ENCODE measurements around the gene FBLN1. TPM values are rescaled to one million over a fixed set of nuclear protein-coding genes. Genes with fewer than 3 reads are reported as not detected.

FBLN1 gene
- polyA plus RNA-seq, 1 experiment: 1,033 TPM

DNA sequence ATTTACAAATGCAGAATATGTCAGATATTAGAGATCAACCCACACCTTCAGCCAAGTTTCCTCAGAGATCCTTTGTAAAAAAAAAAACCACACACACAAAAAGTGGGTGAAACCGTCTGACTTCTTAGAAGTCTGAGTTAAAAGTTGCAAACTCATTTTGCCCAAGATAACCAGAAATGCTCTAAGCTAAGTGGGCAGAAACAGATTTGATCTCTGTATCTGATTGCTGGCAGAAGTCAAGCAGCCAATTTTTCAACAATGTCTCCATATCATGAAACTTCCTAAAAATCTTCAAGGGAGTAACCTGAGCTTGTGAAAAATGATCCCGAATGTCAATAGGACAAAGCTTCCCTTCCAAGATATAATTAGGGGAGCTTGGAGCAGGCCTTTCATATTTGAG is 140.3 kb downstream of the FBLN1 start:
- CTCF ChIA-PET: interaction anchor here (1.3 to 1.5 kb wide), 2 partner anchors 65 to 235 kb away, joined by 3 to 5 read pairs; no protein-coding TSS in a partner anchor
- no peak for DNase-seq (ENCODE audit: low read depth)

GRCh38 chr22:45644714-45645113 is 142.0 kb downstream of the FBLN1 start:
- Histone ChIP-seq H3K36me3 (ENCODE audit: control insufficient read depth, insufficient read depth, low read length) (no peaks in the 10 kb centered on the region), H3K27me3 (ENCODE audit: control insufficient read depth, insufficient read depth, low read length) (peaks cover 9% of the 10 kb centered on the region; the same call in 1 of the 2 replicates), H3K4me3 (ENCODE audit: low read depth, low read length) (no peak overlapping the region)
- ChIA-PET POLR2A (no interaction called here), CTCF (interaction anchor here (0.6 to 4.4 kb wide), 27 partner anchors 8 to 343 kb away, joined by 3 to 34 read pairs (median 4); no protein-coding TSS in a partner anchor)
- TF ChIP-seq CTCF (IDR thresholded peaks at IDR 0.05; ENCODE audit: insufficient read depth, low read depth, low read length): no peak
- DNase-seq (ENCODE audit: low read depth): no peak

More for the DNA sequence above, 140.3 kb downstream of the FBLN1 start:
- Histone ChIP-seq H3K27me3 (ENCODE audit: control insufficient read depth, insufficient read depth, low read length) (peaks cover 9% of the 10 kb centered on the region; the same call in 1 of the 2 replicates), H3K36me3 (ENCODE audit: control insufficient read depth, insufficient read depth, low read length) (no peaks in the 10 kb centered on the region), H3K4me3 (ENCODE audit: low read depth, low read length) (no peak overlapping the region)
- TF ChIP-seq CTCF (IDR thresholded peaks at IDR 0.05; ENCODE audit: insufficient read depth, low read depth, low read length): no peak
- POLR2A ChIA-PET: no interaction called here

DNA sequence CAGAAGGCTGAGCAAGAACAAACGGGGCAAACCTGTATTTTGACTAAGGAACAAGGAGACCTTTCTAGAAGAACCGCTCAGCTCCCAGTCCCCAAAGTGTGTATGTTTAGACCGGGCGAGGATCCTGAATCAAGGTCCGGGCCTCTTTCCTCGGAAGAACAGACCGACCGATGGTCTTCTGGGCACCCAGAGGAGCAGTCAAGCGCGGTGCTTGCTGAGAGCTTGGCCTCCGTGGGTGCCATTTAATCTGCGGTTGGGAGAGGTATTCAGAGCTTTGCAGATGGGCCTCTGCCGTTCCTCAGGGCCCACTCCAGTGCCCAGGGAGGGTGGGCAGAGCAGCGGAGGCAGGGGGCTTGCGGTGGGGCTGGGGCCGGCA is 142.5 kb downstream of the FBLN1 start:
- CTCF ChIA-PET: interaction anchor here (0.6 to 4.4 kb wide), 28 partner anchors 8 to 346 kb away, joined by 3 to 34 read pairs (median 4); no protein-coding TSS in a partner anchor
- no peak for TF ChIP-seq CTCF (IDR thresholded peaks at IDR 0.05; ENCODE audit: insufficient read depth, low read depth, low read length)
- peak overlapping the region; percentile 21 for H3K4me3 ChIP-seq (ENCODE audit: low read depth, low read length)
- POLR2A ChIA-PET: no interaction called here
- H3K36me3 ChIP-seq (ENCODE audit: control insufficient read depth, insufficient read depth, low read length): no peaks in the 10 kb centered on the region
- peaks cover 11% of the 10 kb centered on the region; the same call in 1 of the 2 replicates for H3K27me3 ChIP-seq (ENCODE audit: control insufficient read depth, insufficient read depth, low read length)
- no peak for DNase-seq (ENCODE audit: low read depth)

DNA sequence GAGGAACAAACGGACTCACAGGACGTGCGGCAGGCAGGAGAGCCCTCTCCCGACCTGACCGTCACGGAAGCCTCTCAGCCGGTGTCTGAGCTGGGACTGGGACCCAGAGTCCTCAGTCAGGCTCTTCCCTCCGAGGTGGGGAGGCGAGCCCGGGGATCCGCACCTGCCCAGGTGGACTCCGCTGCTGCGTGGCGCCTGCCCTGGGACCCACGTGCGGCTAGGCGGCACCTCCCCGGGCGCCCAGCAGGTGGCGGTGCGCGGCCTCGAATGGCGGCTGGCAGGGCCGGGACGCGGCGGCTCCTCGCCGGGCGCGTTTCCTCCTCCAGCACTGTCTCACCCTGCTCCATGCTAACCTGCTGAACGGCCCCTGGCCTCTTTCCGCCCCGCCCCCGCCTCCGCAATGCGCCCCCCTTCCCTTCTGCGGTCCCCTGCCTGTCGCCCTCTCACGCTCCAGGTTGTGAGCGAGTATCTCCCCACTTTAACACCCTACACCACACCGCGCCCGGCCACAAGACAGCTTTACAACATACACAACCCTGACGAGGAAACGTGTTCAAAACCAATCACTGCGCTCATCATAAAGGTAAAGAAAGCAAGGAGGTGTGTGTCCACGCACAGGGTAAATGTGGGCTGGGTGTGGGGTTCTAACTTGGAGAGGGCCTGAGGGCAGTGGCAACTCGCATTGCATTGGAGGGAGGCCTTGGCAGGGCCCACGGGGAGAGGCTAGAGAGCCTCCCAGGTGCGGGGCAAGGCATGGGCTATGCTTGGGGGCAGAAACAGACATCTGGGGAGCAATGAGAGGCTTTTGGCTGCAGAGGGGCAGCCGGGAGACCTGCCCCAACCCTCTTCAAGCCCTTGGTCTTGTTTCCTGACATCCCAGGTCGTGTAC is 143.1 kb downstream of the FBLN1 start:
- ChIA-PET POLR2A (no interaction called here), CTCF (interaction anchor here (0.7 to 4.4 kb wide), 22 partner anchors 8 to 345 kb away, joined by 3 to 34 read pairs (median 4); no protein-coding TSS in a partner anchor)
- peak; percentile 55 for TF ChIP-seq CTCF (IDR thresholded peaks at IDR 0.05; ENCODE audit: insufficient read depth, low read depth, low read length)
- Histone ChIP-seq H3K36me3 (ENCODE audit: control insufficient read depth, insufficient read depth, low read length) (no peaks in the 10 kb centered on the region), H3K27me3 (ENCODE audit: control insufficient read depth, insufficient read depth, low read length) (peaks cover 11% of the 10 kb centered on the region; the same call in 1 of the 2 replicates), H3K4me3 (ENCODE audit: low read depth, low read length) (peak overlapping the region; percentile 21)
- DNase-seq (ENCODE audit: low read depth): no peak

DNA sequence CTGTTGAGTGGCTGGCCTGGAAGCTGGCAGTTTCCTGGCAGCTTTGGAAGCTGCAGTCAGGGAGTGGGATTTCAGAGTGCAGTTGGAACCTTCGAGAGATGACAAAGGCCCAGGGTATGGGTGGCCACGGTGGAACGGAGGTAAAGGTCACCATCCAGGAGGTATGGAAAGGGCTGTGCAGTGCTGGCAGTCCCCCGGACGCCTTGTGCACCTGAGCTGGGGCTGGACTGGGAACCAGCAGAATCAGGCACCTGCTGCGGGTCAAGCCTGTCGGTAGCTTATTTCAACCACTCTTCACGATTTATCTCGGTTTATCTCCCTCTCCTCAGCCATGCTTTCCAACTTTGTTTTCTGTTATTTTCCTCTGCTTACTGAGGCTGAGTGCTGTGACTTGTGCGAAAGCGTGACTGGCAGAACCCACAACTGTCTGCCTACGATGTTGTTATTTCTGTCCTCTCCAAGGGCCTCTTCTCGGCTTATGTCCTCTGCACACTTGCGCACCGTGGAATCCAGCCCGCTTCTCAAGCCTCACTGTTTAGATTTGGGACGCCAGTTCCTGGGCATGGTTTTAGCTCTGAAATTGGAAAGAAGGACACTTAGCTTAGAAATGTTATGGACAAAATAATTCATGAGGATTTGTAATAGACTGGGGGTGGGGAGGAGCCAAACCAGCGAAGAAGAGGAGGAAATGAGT is 145.0 kb downstream of the FBLN1 start:
- no peak for TF ChIP-seq CTCF (IDR thresholded peaks at IDR 0.05; ENCODE audit: insufficient read depth, low read depth, low read length)
- Histone ChIP-seq H3K4me3 (ENCODE audit: low read depth, low read length) (no peak overlapping the region), H3K36me3 (ENCODE audit: control insufficient read depth, insufficient read depth, low read length) (no peaks in the 10 kb centered on the region), H3K27me3 (ENCODE audit: control insufficient read depth, insufficient read depth, low read length) (0 out of 2 replicates have a peak, but pooled peaks cover 2% of the 10 kb centered on the region)
- ChIA-PET POLR2A (no interaction called here), CTCF (interaction anchor here (0.7 to 4.4 kb wide), 7 partner anchors 10 to 219 kb away, joined by 3 to 34 read pairs (median 4); no protein-coding TSS in a partner anchor)
- no peak for DNase-seq (ENCODE audit: low read depth)

Data from BJ (cell line).